ENCODE data around the gene PLXDC1. TPM values are rescaled to one million over a fixed set of nuclear protein-coding genes. Genes with fewer than 3 reads are reported as not detected.

Gene PLXDC1
- total and polyA plus RNA-seq, 2 experiments from 2014 or later: 0.28 to 0.91 TPM

GRCh38 chr17:39165841-39166349 is 14.5 kb upstream of the PLXDC1 start, which contains the start of gene ARL5C:
Gene ARL5C (minus strand): TSS chr17:39166161. CDS start chr17:39165760, 401 bp downstream.
- no peak within 1 kb of the TSS for H3K27ac Mint-ChIP-seq
- peaks cover 6% of the 10 kb centered on the region; the same call in 1 of the 2 replicates for H3F3A ChIP-seq (replicated peaks; ENCODE audit: low read depth)
- H3K36me3 Mint-ChIP-seq (ENCODE audit: low read depth): peaks cover 7% of the 10 kb centered on the region; the same call in 1 of the 3 replicates

More at GRCh38 chr17:39165841-39166349, 14.5 kb upstream of the PLXDC1 start, which contains the start of gene ARL5C:
- Histone ChIP-seq H3K4me3 (peak within 1 kb of the TSS; percentile 87), H3K36me3 (ENCODE audit: insufficient read depth) (no peaks in the 10 kb centered on the region), H3K27me3 (ENCODE audit: insufficient read depth) (peaks cover 33% of the 10 kb centered on the region), H3K9me2 (ENCODE audit: insufficient read depth) (no peaks in the 10 kb centered on the region), H3K4me1 (ENCODE audit: insufficient read depth) (peaks cover 20% of the 10 kb centered on the region; the same call in 1 of the 2 replicates), H3K27ac (ENCODE audit: low read depth) (no peak within 1 kb of the TSS), H2AFZ (peak within 1 kb of the TSS; percentile 98), H4K20me1 (replicated peaks; ENCODE audit: insufficient read depth) (no peaks in the 10 kb centered on the region), H3K79me2 (replicated peaks; ENCODE audit: insufficient read depth) (no peaks in the 10 kb centered on the region), H3K4me2 (peak within 1 kb of the TSS; percentile 81)
- peaks cover 25% of the 10 kb centered on the region for H3K27me3 Mint-ChIP-seq (ENCODE audit: insufficient read depth, low read depth, poor library complexity)
- peaks cover 9% of the 10 kb centered on the region for H3K4me1 Mint-ChIP-seq
- ATAC-seq (peak; percentile 9), DNase-seq (ENCODE audit: low spot score) (no peak)
- H3K4me3 Mint-ChIP-seq: peak within 1 kb of the TSS; percentile 89
- H3K9me3 Mint-ChIP-seq: peaks cover 9% of the 10 kb centered on the region; the same call in 2 of the 3 replicates
- TF ChIP-seq JUNB (IDR thresholded peaks at IDR 0.05; ENCODE audit: unreplicated experiment): no peak
- TF ChIP-seq EZH2 (IDR thresholded peaks at IDR 0.05; ENCODE audit: low read depth, unreplicated experiment): no peak
- TF ChIP-seq NANOG (IDR thresholded peaks at IDR 0.05; ENCODE audit: borderline replicate concordance): no peak
- no peak for TF ChIP-seq ZNF331 (CRISPR knock-in tag; IDR thresholded peaks at IDR 0.05; ENCODE audit: low read depth)
- no peak for TF ChIP-seq REST (IDR thresholded peaks at IDR 0.05; ENCODE audit: unreplicated experiment)
- TF ChIP-seq CREB1 (CRISPR knock-in tag; IDR thresholded peaks at IDR 0.05; ENCODE audit: low read depth): no peak
- no peak for TF ChIP-seq STAT1 (IDR thresholded peaks at IDR 0.05; ENCODE audit: unreplicated experiment)
- no peak for TF ChIP-seq ETS1 (IDR thresholded peaks at IDR 0.05)
- no peak for TF ChIP-seq POLR2AphosphoS5 (IDR thresholded peaks at IDR 0.05; ENCODE audit: low read depth)
- no peak for TF ChIP-seq ZNF114 (CRISPR knock-in tag; IDR thresholded peaks at IDR 0.05)
- no peak for TF ChIP-seq CTCF (conservative IDR thresholded peaks at IDR 0.05; ENCODE audit: low read depth in 2 of 2)
- TF ChIP-seq ZNF462 (CRISPR knock-in tag; IDR thresholded peaks at IDR 0.05): no peak
- no peak for TF ChIP-seq EZH2phosphoT487 (IDR thresholded peaks at IDR 0.05; ENCODE audit: unreplicated experiment)
